Panc1 (cell line): Measurements from ENCODE around the gene CABS1. TPM values are rescaled to one million over a fixed set of nuclear protein-coding genes. Genes with fewer than 3 reads are reported as not detected.

ENCODE experiments used
- ATAC-seq: fragments of 200-7000 bp; cut with Tn5 transposase; 2 replicates; pipeline ENCODE4 v1.9.1; 2020; ENCODE audit warnings: mild to moderate bottlenecking, moderate library complexity
- BruUV-seq: library from RNA; stranded (reverse); fragments of 400-500 nt; replicated peaks from 2 replicates; lab custom pipeline; 2021; lab: Mats Ljungman, UMichigan
- CTCF ChIA-PET: fragments of 300-600 bp; sonication (Branson Sonifier 250); formaldehyde crosslinking; loops from one replicate; lab custom pipeline; 2022; ENCODE audit warnings: antibody characterized with exemption; lab: Charles Lee
- POLR2A ChIA-PET: fragments of 300-600 bp; sonication (Branson Sonifier 250); formaldehyde crosslinking; loops from one replicate; lab custom pipeline; 2022; ENCODE audit warnings: antibody characterized with exemption; lab: Charles Lee
- DNase-seq: peaks from one replicate; pipeline ENCODE4 v3.0.0-alpha.2; 2010; ENCODE audit warnings: low read depth, low spot score
- H3K27ac ChIP-seq: 2 replicates; pipeline ENCODE4 v1.5.1; 2011; ENCODE audit warnings: mild to moderate bottlenecking, low read length, inconsistent platforms
- H3K27me3 ChIP-seq: fragments of 200-500 bp; sonication (Bioruptor generic); 2 replicates; pipeline ENCODE4 v1.6.0; 2014; ENCODE audit warnings: low read length, inconsistent platforms; ENCODE audit not compliant: control insufficient read depth, insufficient read depth
- H3K36me3 ChIP-seq: fragments of 200-500 bp; sonication (Bioruptor generic); 2 replicates; pipeline ENCODE4 v1.5.1; 2014; ENCODE audit warnings: inconsistent platforms, mild to moderate bottlenecking, low read length, moderate library complexity; ENCODE audit not compliant: control insufficient read depth, insufficient read depth
- H3K4me1 ChIP-seq: 2 replicates; pipeline ENCODE4 v1.5.1; 2011; ENCODE audit warnings: inconsistent platforms, mild to moderate bottlenecking, low read length, moderate library complexity; ENCODE audit not compliant: control insufficient read depth, insufficient read depth
- H3K4me3 ChIP-seq, 2 experiments: 2 replicates each; pipeline ENCODE4 v1.5.1; 2011 to 2012; ENCODE audit warnings: low read depth in 2 of 2, low read length in 2 of 2, mild to moderate bottlenecking in 2 of 2, inconsistent platforms in 1 of 2, moderate library complexity in 1 of 2
- H3K9me3 ChIP-seq: fragments of 200-500 bp; sonication (Bioruptor generic); 2 replicates; pipeline ENCODE4 v1.5.1; 2014; ENCODE audit warnings: low read depth, mild to moderate bottlenecking, inconsistent platforms, low read length, moderate library complexity; ENCODE audit not compliant: control insufficient read depth, insufficient read depth
- CTCF ChIP-seq: fragments of 450-650 bp; IDR thresholded peaks from 2 replicates; pipeline ENCODE4 v1.5.1; 2017; ENCODE audit warnings: mild to moderate bottlenecking
- POLR2AphosphoS5 ChIP-seq: IDR thresholded peaks from 2 replicates; pipeline ENCODE4 v1.6.1; 2012; ENCODE audit warnings: mild to moderate bottlenecking, low read depth, low read length, moderate library complexity
- REST ChIP-seq, 2 experiments: IDR thresholded peaks; 2 replicates each; pipeline ENCODE4 v1.6.1; 2011 to 2012; ENCODE audit warnings: low read depth in 2 of 2, control low read depth in 1 of 2, low read length in 1 of 2, mild to moderate bottlenecking in 1 of 2, moderate library complexity in 1 of 2; ENCODE audit not compliant: insufficient read depth in 1 of 2
- SIN3A ChIP-seq: IDR thresholded peaks from 2 replicates; pipeline ENCODE4 v1.6.1; 2012; ENCODE audit warnings: low read depth, mild to moderate bottlenecking, low read length, moderate library complexity, borderline replicate concordance; ENCODE audit not compliant: insufficient read depth
- TCF7L2 ChIP-seq: IDR thresholded peaks from 2 replicates; pipeline ENCODE4 v1.6.1; 2011; ENCODE audit warnings: mild to moderate bottlenecking, low read depth, low read length, inconsistent platforms
- in situ Hi-C: cut with HindIII; loops from 2 replicates; pipeline ENCODE4 v1.10.0; 2016; ENCODE audit warnings: low sequenced_read_pairs, low pct_unique_long_range_greater_than_20kb
- intact Hi-C: fragments of 100-400 bp; cut with micrococcal nuclease; formaldehyde crosslinking; loops from one replicate; pipeline ENCODE4 v1.10.0; 2022; ENCODE audit not compliant: unreplicated experiment
- total RNA-seq: library from RNA; stranded (reverse); gene quantifications from one replicate; pipeline ENCODE4 v1.2.1, GENCODE V29; 2021; ENCODE audit not compliant: unreplicated experiment

CABS1 gene
- total RNA-seq, 1 experiment from 2014 or later = not detected

- CTCF ChIA-PET = no interaction called here
- intact Hi-C loops = no loop called here
These were observed 25.7 kb downstream of the CABS1 start, which contains the start of gene SMR3A for GRCh38 chr4:70360460-70360859. Gene SMR3A (plus strand): TSS chr4:70360760. CDS start chr4:70362116, 1,356 bp downstream.

GRCh38 chr4:70364002-70364401 lies 29.2 kb downstream of the CABS1 start:
- TF ChIP-seq SIN3A (no peak), TCF7L2 (no peak), REST (IDR thresholded peaks at IDR 0.05; ENCODE audit: insufficient read depth in 1 of 2, low read depth in 2 of 2, low read length in 1 of 2) (no peak)
- no peak for ATAC-seq
- in situ Hi-C loops = no loop called here
- no peak for DNase-seq
- no peak overlapping the region for H3K27ac ChIP-seq
- CTCF ChIA-PET = no interaction called here
- no peaks in the 10 kb centered on the region; the same call in 1 of the 2 replicates for H3K36me3 ChIP-seq
- no peaks in the 10 kb centered on the region for H3K9me3 ChIP-seq
- no peaks in the 10 kb centered on the region for H3K27me3 ChIP-seq
- no TSS peak for BruUV-seq
- intact Hi-C loops = no loop called here
- H3K4me3 ChIP-seq = no peak overlapping the region
- POLR2A ChIA-PET = no interaction called here
- no peaks in the 10 kb centered on the region for H3K4me1 ChIP-seq

More at GRCh38 chr4:70360460-70360859, 25.7 kb downstream of the CABS1 start, which contains the start of gene SMR3A:
- Histone ChIP-seq H3K27me3 (no peaks in the 10 kb centered on the region), H3K27ac (no peak within 1 kb of the TSS), H3K9me3 (no peaks in the 10 kb centered on the region), H3K36me3 (no peaks in the 10 kb centered on the region; the same call in 1 of the 2 replicates), H3K4me3 (no peak within 1 kb of the TSS), H3K4me1 (no peaks in the 10 kb centered on the region)
- BruUV-seq = no TSS peak
- ATAC-seq (no peak), DNase-seq (no peak)
- in situ Hi-C loops = no loop called here
- TF ChIP-seq SIN3A (no peak), TCF7L2 (no peak)
- POLR2A ChIA-PET = no interaction called here

- no peaks in the 10 kb centered on the region for H3K9me3 ChIP-seq
- ChIA-PET CTCF (no interaction called here), POLR2A (no interaction called here)
- no peaks in the 10 kb centered on the region for H3K27me3 ChIP-seq
- TF ChIP-seq CTCF (no peak), TCF7L2 (no peak), SIN3A (no peak), REST (IDR thresholded peaks at IDR 0.05; ENCODE audit: insufficient read depth in 1 of 2, low read depth in 2 of 2, low read length in 1 of 2) (no peak), POLR2AphosphoS5 (no peak)
- no peaks in the 10 kb centered on the region for H3K4me1 ChIP-seq
- no peaks in the 10 kb centered on the region; the same call in 1 of the 2 replicates for H3K36me3 ChIP-seq
- no peak overlapping the region for H3K27ac ChIP-seq
- H3K4me3 ChIP-seq = no peak overlapping the region
- in situ Hi-C loops (no loop called here), intact Hi-C loops (no loop called here)
- BruUV-seq = no TSS peak
- no peak for ATAC-seq
- DNase-seq = no peak
These were observed 30.7 kb downstream of the CABS1 start for GRCh38 chr4:70365479-70365878.
